ENCODE results near the gene SMYD3. TPM values are rescaled to one million over a fixed set of nuclear protein-coding genes. Genes with fewer than 3 reads are reported as not detected.
"Not testable (repeated sequence)": the region's sequence is repeated elsewhere in the genome, so short reads cannot be mapped to it uniquely, and the experiment has no call there.

The SMYD3 gene
- total RNA-seq, 1 donor from 2014 or later = 80.8 TPM

DNA sequence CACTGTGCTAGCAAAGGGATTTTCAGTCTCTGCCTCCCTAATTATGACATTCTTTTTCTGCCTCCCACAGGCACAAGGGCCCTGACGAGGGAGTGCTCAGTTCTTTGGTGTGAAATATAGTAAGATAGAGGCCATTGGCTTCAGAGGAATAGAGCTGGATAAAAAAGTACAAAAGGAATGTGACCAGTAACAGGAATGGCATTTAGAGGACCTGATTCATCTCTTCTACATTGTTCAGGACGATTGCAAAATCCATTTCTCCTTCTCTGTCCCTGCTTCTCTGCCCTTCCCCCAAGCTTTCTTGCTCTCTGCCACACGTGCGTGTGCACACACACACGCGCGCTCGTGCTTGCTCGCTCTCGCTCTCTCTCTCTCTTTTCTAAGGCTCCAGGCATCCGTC, 684.1 kb downstream of the SMYD3 start:
- Mint-ChIP-seq H3K36me3 (ENCODE audit: low read depth, unreplicated experiment) (peaks cover 13% of the 10 kb centered on the region), H3K4me3 (ENCODE audit: unreplicated experiment) (no peak overlapping the region), H3K4me1 (ENCODE audit: low read depth, unreplicated experiment) (peaks cover 15% of the 10 kb centered on the region), H3K27me3 (ENCODE audit: low read depth, unreplicated experiment) (no peaks in the 10 kb centered on the region), H3K27ac (ENCODE audit: unreplicated experiment) (peak overlapping the region; percentile 95), H3K9me3 (ENCODE audit: unreplicated experiment) (no peaks in the 10 kb centered on the region)
- Histone ChIP-seq H2AFZ (ENCODE audit: low read depth, low read length) (peak overlapping the region; percentile 29), H3K4me1 (ENCODE audit: insufficient read depth, low read length) (peaks cover 12% of the 10 kb centered on the region), H3K27me3 (ENCODE audit: insufficient read depth, low read length) (no peaks in the 10 kb centered on the region), H3K36me3 (ENCODE audit: insufficient read depth, low read length) (no peaks in the 10 kb centered on the region), H3K4me2 (ENCODE audit: low read length) (peak overlapping the region; percentile 62), H4K20me1 (ENCODE audit: insufficient read depth, low read length) (no peaks in the 10 kb centered on the region), H3K27ac (ENCODE audit: low read depth, low read length) (peak overlapping the region; percentile 89), H3K9me3 (ENCODE audit: insufficient read depth, low read depth, low read length) (no peaks in the 10 kb centered on the region), H3K79me2 (ENCODE audit: insufficient read depth, low read length) (no peaks in the 10 kb centered on the region), H3K4me3 (ENCODE audit: insufficient read depth, low read depth, low read length) (no peak overlapping the region), H3K9ac (ENCODE audit: low read length) (peak overlapping the region; percentile 69)
- peak; percentile 85 for FAIRE-seq
- TF ChIP-seq CTCF (IDR thresholded peaks at IDR 0.05; ENCODE audit: insufficient read depth, low read depth, low read length) = no peak
- TF ChIP-seq EZH2 (IDR thresholded peaks at IDR 0.05; ENCODE audit: insufficient read depth, low read length) = no peak
- peak; percentile 98 for DNase-seq (ENCODE audit: low read depth)

DNA sequence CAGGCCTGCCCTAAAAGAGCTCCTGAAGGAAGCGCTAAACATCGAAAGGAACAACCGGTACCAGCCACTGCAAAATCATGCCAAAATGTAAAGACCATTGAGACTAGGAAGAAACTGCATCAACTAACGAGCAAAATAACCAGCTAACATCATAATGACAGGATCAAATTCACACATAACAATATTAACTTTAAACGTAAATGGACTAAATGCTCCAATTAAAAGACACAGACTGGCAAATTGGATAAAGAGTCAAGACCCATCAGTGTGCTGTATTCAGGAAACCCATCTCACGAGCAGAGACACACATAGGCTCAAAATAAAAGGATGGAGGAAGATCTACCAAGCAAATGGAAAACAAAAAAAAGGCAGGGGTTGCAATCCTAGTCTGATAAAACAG, 688.7 kb downstream of the SMYD3 start:
- H4K20me1 ChIP-seq (ENCODE audit: insufficient read depth, low read length); H3K36me3 Mint-ChIP-seq (ENCODE audit: low read depth, unreplicated experiment); H3K9me3 ChIP-seq (ENCODE audit: insufficient read depth, low read depth, low read length); DNase-seq (ENCODE audit: low read depth); H3K9ac ChIP-seq (ENCODE audit: low read length); FAIRE-seq; H3K4me1 Mint-ChIP-seq (ENCODE audit: low read depth, unreplicated experiment); H3K27me3 ChIP-seq (ENCODE audit: insufficient read depth, low read length); H3K4me2 ChIP-seq (ENCODE audit: low read length); H3K27me3 Mint-ChIP-seq (ENCODE audit: low read depth, unreplicated experiment); H3K79me2 ChIP-seq (ENCODE audit: insufficient read depth, low read length); H3K4me3 ChIP-seq (ENCODE audit: insufficient read depth, low read depth, low read length); H2AFZ ChIP-seq (ENCODE audit: low read depth, low read length); H3K9me3 Mint-ChIP-seq (ENCODE audit: unreplicated experiment); H3K27ac Mint-ChIP-seq (ENCODE audit: unreplicated experiment); H3K4me3 Mint-ChIP-seq (ENCODE audit: unreplicated experiment); H3K36me3 ChIP-seq (ENCODE audit: insufficient read depth, low read length); H3K27ac ChIP-seq (ENCODE audit: low read depth, low read length); H3K4me1 ChIP-seq (ENCODE audit: insufficient read depth, low read length): not testable (repeated sequence)

GRCh38 chr1:245816496-245816895, 690.6 kb downstream of the SMYD3 start:
- not testable (repeated sequence) for H3K27ac ChIP-seq (ENCODE audit: low read depth, low read length); H3K27me3 Mint-ChIP-seq (ENCODE audit: low read depth, unreplicated experiment); H3K9me3 Mint-ChIP-seq (ENCODE audit: unreplicated experiment); H3K4me3 ChIP-seq (ENCODE audit: insufficient read depth, low read depth, low read length); FAIRE-seq; H3K4me1 Mint-ChIP-seq (ENCODE audit: low read depth, unreplicated experiment); H3K36me3 ChIP-seq (ENCODE audit: insufficient read depth, low read length); H3K4me1 ChIP-seq (ENCODE audit: insufficient read depth, low read length); H3K79me2 ChIP-seq (ENCODE audit: insufficient read depth, low read length); H3K9me3 ChIP-seq (ENCODE audit: insufficient read depth, low read depth, low read length); H4K20me1 ChIP-seq (ENCODE audit: insufficient read depth, low read length); H3K27ac Mint-ChIP-seq (ENCODE audit: unreplicated experiment); H3K9ac ChIP-seq (ENCODE audit: low read length); DNase-seq (ENCODE audit: low read depth); H2AFZ ChIP-seq (ENCODE audit: low read depth, low read length); H3K4me2 ChIP-seq (ENCODE audit: low read length); H3K36me3 Mint-ChIP-seq (ENCODE audit: low read depth, unreplicated experiment); H3K4me3 Mint-ChIP-seq (ENCODE audit: unreplicated experiment); H3K27me3 ChIP-seq (ENCODE audit: insufficient read depth, low read length)

DNA sequence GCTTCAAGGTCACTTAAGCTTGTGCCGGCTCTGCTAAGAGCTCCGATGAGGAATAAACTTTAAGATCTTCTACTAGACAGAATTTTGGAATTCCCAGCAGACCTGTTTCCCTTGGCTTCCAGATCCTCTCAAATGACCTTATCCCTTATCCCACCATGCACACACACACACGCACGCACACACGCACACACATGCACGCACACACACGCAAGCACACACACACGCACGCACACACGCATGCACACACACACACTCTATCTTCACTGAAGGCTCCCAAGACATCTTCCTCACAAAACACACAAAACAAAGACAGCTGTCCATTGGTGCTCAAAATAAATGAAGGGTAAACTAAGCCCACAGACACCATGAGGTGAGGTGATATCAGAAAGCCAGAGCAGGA, 692.4 kb downstream of the SMYD3 start:
- FAIRE-seq = no peak
- H3K27me3 Mint-ChIP-seq (ENCODE audit: low read depth, unreplicated experiment) = no peaks in the 10 kb centered on the region

More for the DNA sequence above, 692.4 kb downstream of the SMYD3 start:
- Histone ChIP-seq H3K4me2 (ENCODE audit: low read length) (no peak overlapping the region), H3K36me3 (ENCODE audit: insufficient read depth, low read length) (no peaks in the 10 kb centered on the region), H4K20me1 (ENCODE audit: insufficient read depth, low read length) (no peaks in the 10 kb centered on the region), H3K4me3 (ENCODE audit: insufficient read depth, low read depth, low read length) (no peak overlapping the region), H2AFZ (ENCODE audit: low read depth, low read length) (no peak overlapping the region), H3K4me1 (ENCODE audit: insufficient read depth, low read length) (no peaks in the 10 kb centered on the region), H3K27me3 (ENCODE audit: insufficient read depth, low read length) (no peaks in the 10 kb centered on the region), H3K9ac (ENCODE audit: low read length) (no peak overlapping the region), H3K27ac (ENCODE audit: low read depth, low read length) (no peak overlapping the region), H3K9me3 (ENCODE audit: insufficient read depth, low read depth, low read length) (no peaks in the 10 kb centered on the region), H3K79me2 (ENCODE audit: insufficient read depth, low read length) (no peaks in the 10 kb centered on the region)
- no peak overlapping the region for H3K27ac Mint-ChIP-seq (ENCODE audit: unreplicated experiment)
- no peak for TF ChIP-seq EZH2 (IDR thresholded peaks at IDR 0.05; ENCODE audit: insufficient read depth, low read length)
- TF ChIP-seq CTCF (IDR thresholded peaks at IDR 0.05; ENCODE audit: insufficient read depth, low read depth, low read length) = no peak
- peaks cover 2% of the 10 kb centered on the region for H3K9me3 Mint-ChIP-seq (ENCODE audit: unreplicated experiment)
- DNase-seq (ENCODE audit: low read depth) = no peak
- H3K36me3 Mint-ChIP-seq (ENCODE audit: low read depth, unreplicated experiment) = peaks cover 10% of the 10 kb centered on the region
- peaks cover 6% of the 10 kb centered on the region for H3K4me1 Mint-ChIP-seq (ENCODE audit: low read depth, unreplicated experiment)
- H3K4me3 Mint-ChIP-seq (ENCODE audit: unreplicated experiment) = no peak overlapping the region

All from astrocyte (in vitro differentiated cells and primary cell).